Mucosa of stomach (tissue), 1 donor: ENCODE measurements around the gene BOLA3.

Source experiments
- H3K27me3 ChIP-seq: one replicate; pipeline ENCODE4 v1.7.0; 2013; ENCODE audit warnings: mild to moderate bottlenecking, low read length; ENCODE audit not compliant: control insufficient read depth, insufficient read depth
- H3K36me3 ChIP-seq: one replicate; pipeline ENCODE4 v1.7.0; 2013; ENCODE audit warnings: low read length; ENCODE audit not compliant: control insufficient read depth, insufficient read depth
- H3K4me1 ChIP-seq: one replicate; pipeline ENCODE4 v1.7.0; 2013; ENCODE audit warnings: mild to moderate bottlenecking, low read length; ENCODE audit not compliant: control insufficient read depth, insufficient read depth
- H3K4me3 ChIP-seq: one replicate; pipeline ENCODE4 v1.7.0; 2013; ENCODE audit warnings: low read length
- H3K9ac ChIP-seq: one replicate; pipeline ENCODE4 v1.7.0; 2013; ENCODE audit warnings: mild to moderate bottlenecking, low read length, moderate library complexity
- H3K9me3 ChIP-seq: one replicate; pipeline ENCODE4 v1.7.0; 2013; ENCODE audit warnings: mild to moderate bottlenecking, low read length, moderate library complexity; ENCODE audit not compliant: control insufficient read depth
- donor health status: Pancreatic carcinoma.

Gene BOLA3

GRCh38 chr2:74119339-74119738 lies 28.4 kb downstream of the BOLA3 start:
- H3K4me3 ChIP-seq = no peak overlapping the region
- H3K36me3 ChIP-seq = no peaks in the 10 kb centered on the region
- no peaks in the 10 kb centered on the region for H3K27me3 ChIP-seq
- no peak overlapping the region for H3K9ac ChIP-seq
- no peaks in the 10 kb centered on the region for H3K9me3 ChIP-seq
- H3K4me1 ChIP-seq = no peaks in the 10 kb centered on the region

- no peak overlapping the region for H3K9ac ChIP-seq
- H3K4me1 ChIP-seq = no peaks in the 10 kb centered on the region
- H3K9me3 ChIP-seq = no peaks in the 10 kb centered on the region
- no peak overlapping the region for H3K4me3 ChIP-seq
- H3K27me3 ChIP-seq = no peaks in the 10 kb centered on the region
- H3K36me3 ChIP-seq = no peaks in the 10 kb centered on the region
These were observed 36.3 kb downstream of the BOLA3 start for GRCh38 chr2:74111380-74111779.

GRCh38 chr2:74110537-74110936 lies 37.2 kb downstream of the BOLA3 start:
- no peaks in the 10 kb centered on the region for H3K4me1 ChIP-seq
- no peaks in the 10 kb centered on the region for H3K36me3 ChIP-seq
- no peaks in the 10 kb centered on the region for H3K9me3 ChIP-seq
- no peak overlapping the region for H3K9ac ChIP-seq
- H3K27me3 ChIP-seq = no peaks in the 10 kb centered on the region
- H3K4me3 ChIP-seq = no peak overlapping the region

GRCh38 chr2:74109551-74109950 lies 38.2 kb downstream of the BOLA3 start:
- Histone ChIP-seq H3K36me3 (no peaks in the 10 kb centered on the region), H3K4me3 (no peak overlapping the region), H3K4me1 (no peaks in the 10 kb centered on the region), H3K27me3 (no peaks in the 10 kb centered on the region), H3K9me3 (no peaks in the 10 kb centered on the region), H3K9ac (no peak overlapping the region)

GRCh38 chr2:74107071-74107470 lies 40.6 kb downstream of the BOLA3 start:
- no peaks in the 10 kb centered on the region for H3K27me3 ChIP-seq
- no peaks in the 10 kb centered on the region for H3K36me3 ChIP-seq
- no peaks in the 10 kb centered on the region for H3K4me1 ChIP-seq
- no peak overlapping the region for H3K9ac ChIP-seq
- no peak overlapping the region for H3K4me3 ChIP-seq
- no peaks in the 10 kb centered on the region for H3K9me3 ChIP-seq

GRCh38 chr2:74105413-74105812 lies 42.3 kb downstream of the BOLA3 start:
- no peaks in the 10 kb centered on the region for H3K9me3 ChIP-seq
- no peak overlapping the region for H3K9ac ChIP-seq
- H3K36me3 ChIP-seq = peaks cover 5% of the 10 kb centered on the region
- no peaks in the 10 kb centered on the region for H3K27me3 ChIP-seq
- H3K4me1 ChIP-seq = no peaks in the 10 kb centered on the region
- H3K4me3 ChIP-seq = no peak overlapping the region

GRCh38 chr2:74104839-74105238 lies 42.9 kb downstream of the BOLA3 start:
- Histone ChIP-seq H3K36me3 (peaks cover 9% of the 10 kb centered on the region), H3K4me1 (peaks cover 3% of the 10 kb centered on the region), H3K4me3 (no peak overlapping the region), H3K9ac (no peak overlapping the region), H3K27me3 (no peaks in the 10 kb centered on the region), H3K9me3 (no peaks in the 10 kb centered on the region)

GRCh38 chr2:74103763-74104162 lies 43.9 kb downstream of the BOLA3 start:
- H3K27me3 ChIP-seq = no peaks in the 10 kb centered on the region
- no peak overlapping the region for H3K9ac ChIP-seq
- no peak overlapping the region for H3K4me3 ChIP-seq
- peaks cover 15% of the 10 kb centered on the region for H3K36me3 ChIP-seq
- peaks cover 8% of the 10 kb centered on the region for H3K4me1 ChIP-seq
- no peaks in the 10 kb centered on the region for H3K9me3 ChIP-seq

GRCh38 chr2:74102516-74102915 lies 45.2 kb downstream of the BOLA3 start:
- H3K4me3 ChIP-seq = no peak overlapping the region
- no peaks in the 10 kb centered on the region for H3K9me3 ChIP-seq
- H3K4me1 ChIP-seq = peaks cover 8% of the 10 kb centered on the region
- peaks cover 18% of the 10 kb centered on the region for H3K36me3 ChIP-seq
- no peak overlapping the region for H3K9ac ChIP-seq
- H3K27me3 ChIP-seq = no peaks in the 10 kb centered on the region

- Histone ChIP-seq H3K9ac (no peak overlapping the region), H3K27me3 (no peaks in the 10 kb centered on the region), H3K36me3 (peaks cover 18% of the 10 kb centered on the region), H3K4me3 (no peak overlapping the region), H3K4me1 (peaks cover 8% of the 10 kb centered on the region), H3K9me3 (no peaks in the 10 kb centered on the region)
These were observed 46.0 kb downstream of the BOLA3 start for GRCh38 chr2:74101574-74102300.

- H3K4me3 ChIP-seq = no peak overlapping the region
- H3K9me3 ChIP-seq = no peaks in the 10 kb centered on the region
- H3K27me3 ChIP-seq = no peaks in the 10 kb centered on the region
- H3K36me3 ChIP-seq = peaks cover 18% of the 10 kb centered on the region
- H3K9ac ChIP-seq = no peak overlapping the region
- peaks cover 11% of the 10 kb centered on the region for H3K4me1 ChIP-seq
These were observed 47.2 kb downstream of the BOLA3 start for GRCh38 chr2:74100254-74101216.

- Histone ChIP-seq H3K36me3 (peaks cover 18% of the 10 kb centered on the region), H3K9me3 (no peaks in the 10 kb centered on the region), H3K4me1 (peaks cover 18% of the 10 kb centered on the region), H3K27me3 (no peaks in the 10 kb centered on the region), H3K4me3 (no peak overlapping the region), H3K9ac (no peak overlapping the region)
These were observed 47.9 kb downstream of the BOLA3 start for GRCh38 chr2:74099835-74100234.
